SH-SY5Y (cell line): Measurements from ENCODE around the gene KDM4B.
A peak's percentile ranks its signal among the peaks of the same experiment; 100 is the strongest.

ENCODE experiments used
- GATA2 ChIP-seq: IDR thresholded peaks from 2 replicates; pipeline ENCODE4 v1.6.1; 2011; ENCODE audit warnings: mild to moderate bottlenecking, low read depth, low read length
- GATA3 ChIP-seq: IDR thresholded peaks from 2 replicates; pipeline ENCODE4 v1.6.1; 2011; ENCODE audit warnings: low read depth, mild to moderate bottlenecking, low read length, moderate library complexity

The KDM4B gene

GRCh38 chr19:5091684-5092480 lies 123.0 kb downstream of the KDM4B start:
- TF ChIP-seq GATA3 (no peak), GATA2 (no peak)

- no peak for TF ChIP-seq GATA2
- TF ChIP-seq GATA3, result no peak
Observed at GRCh38 chr19:5092481-5092843, 123.5 kb downstream of the KDM4B start.

DNA sequence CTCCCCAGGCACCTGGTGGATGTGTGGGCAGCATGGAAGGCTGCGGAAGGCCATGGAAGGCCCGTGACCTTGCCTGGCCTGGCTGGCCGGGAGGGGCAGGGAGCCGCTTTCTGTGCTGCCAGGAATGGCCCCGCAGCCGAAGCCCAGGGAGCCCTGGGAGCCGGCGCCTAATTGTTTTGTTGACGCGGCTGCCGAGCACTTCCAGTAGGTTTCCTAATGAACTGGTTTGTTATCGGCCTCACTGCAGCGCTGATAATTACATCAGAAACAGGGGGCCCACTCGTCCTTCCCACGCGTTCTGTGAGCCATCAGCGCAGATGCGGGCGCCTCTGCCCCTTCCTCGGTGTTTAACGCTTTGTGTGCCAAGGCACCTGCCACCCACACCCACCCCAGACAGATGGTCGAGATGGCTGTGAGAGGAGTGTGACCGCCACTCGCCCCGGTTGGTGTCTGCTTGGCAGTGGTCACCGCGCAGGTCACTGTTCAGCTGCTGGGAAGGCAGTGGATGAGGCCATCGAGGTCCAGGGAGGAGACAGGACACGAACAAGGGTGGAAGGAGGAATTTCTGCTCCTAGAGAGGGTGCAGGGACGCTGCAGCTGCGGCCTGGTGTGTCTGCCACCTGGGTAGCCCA lies 124.5 kb downstream of the KDM4B start:
- no peak for TF ChIP-seq GATA2
- TF ChIP-seq GATA3, result no peak

- TF ChIP-seq GATA3 (no peak), GATA2 (no peak)
Observed at GRCh38 chr19:5093948-5094718, 125.2 kb downstream of the KDM4B start.

DNA sequence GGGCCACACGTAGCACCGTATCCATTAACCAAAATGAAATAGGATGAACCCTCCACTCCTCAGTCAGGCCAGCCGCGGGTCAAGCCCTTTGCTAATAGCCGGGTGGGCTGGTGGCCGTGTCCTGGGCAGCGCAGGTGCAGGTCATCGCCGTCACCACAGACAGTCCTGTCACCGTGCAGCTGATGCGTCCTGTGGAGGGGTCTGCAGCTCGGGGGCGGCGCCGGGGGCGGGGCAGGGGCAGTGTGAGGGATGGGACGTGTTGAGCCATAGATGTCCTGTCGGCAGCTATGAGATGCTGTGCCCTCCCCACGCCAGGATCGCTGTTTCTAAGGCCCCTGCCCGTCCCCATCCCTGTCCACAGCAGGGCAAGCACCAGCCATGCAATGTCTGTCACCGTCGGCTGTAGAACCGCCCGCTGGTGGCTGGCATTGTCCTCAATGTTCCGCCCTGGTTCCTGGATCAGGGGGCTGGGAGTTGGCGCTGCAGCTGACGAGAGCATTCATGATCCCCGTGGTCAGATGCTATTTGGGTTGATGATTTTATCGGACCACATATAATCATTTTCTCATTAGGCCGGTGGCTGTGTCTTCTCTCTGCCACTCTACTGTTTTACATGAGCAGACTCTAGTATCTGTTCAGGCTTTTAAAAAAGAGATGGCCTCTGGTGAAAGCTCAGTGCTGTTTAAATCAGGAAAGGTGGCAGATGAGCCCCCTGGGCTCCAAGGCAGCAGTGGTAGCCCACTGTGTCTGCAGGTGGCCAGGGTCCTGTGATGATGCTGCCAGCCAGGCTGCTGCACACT lies 126.1 kb downstream of the KDM4B start:
- TF ChIP-seq GATA3 (no peak), GATA2 (peak; percentile 85)

- TF ChIP-seq GATA2 (no peak), GATA3 (no peak)
Observed at GRCh38 chr19:5095568-5095850, 126.6 kb downstream of the KDM4B start.

DNA sequence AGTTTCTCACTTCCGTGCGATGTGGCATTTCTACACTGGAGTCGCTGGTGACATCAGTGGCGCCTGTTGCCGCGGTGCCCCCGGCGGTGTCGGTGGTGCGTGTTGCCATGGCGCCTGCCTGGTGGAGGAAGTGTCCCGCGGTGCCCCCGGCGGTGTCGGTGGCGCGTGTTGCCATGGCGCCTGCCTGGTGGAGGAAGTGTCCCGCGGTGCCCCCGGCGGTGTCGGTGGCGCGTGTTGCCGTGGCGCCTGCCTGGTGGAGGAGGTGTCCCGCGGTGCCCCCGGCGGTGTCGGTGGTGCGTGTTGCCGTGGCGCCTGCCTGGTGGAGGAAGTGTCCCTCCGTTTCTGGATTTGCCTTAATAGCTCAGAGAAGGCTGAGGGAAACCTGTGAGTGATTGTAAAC lies 127.6 kb downstream of the KDM4B start:
- TF ChIP-seq GATA3, result no peak
- no peak for TF ChIP-seq GATA2

GRCh38 chr19:5097331-5097930 lies 128.5 kb downstream of the KDM4B start:
- no peak for TF ChIP-seq GATA3
- TF ChIP-seq GATA2, result no peak

DNA sequence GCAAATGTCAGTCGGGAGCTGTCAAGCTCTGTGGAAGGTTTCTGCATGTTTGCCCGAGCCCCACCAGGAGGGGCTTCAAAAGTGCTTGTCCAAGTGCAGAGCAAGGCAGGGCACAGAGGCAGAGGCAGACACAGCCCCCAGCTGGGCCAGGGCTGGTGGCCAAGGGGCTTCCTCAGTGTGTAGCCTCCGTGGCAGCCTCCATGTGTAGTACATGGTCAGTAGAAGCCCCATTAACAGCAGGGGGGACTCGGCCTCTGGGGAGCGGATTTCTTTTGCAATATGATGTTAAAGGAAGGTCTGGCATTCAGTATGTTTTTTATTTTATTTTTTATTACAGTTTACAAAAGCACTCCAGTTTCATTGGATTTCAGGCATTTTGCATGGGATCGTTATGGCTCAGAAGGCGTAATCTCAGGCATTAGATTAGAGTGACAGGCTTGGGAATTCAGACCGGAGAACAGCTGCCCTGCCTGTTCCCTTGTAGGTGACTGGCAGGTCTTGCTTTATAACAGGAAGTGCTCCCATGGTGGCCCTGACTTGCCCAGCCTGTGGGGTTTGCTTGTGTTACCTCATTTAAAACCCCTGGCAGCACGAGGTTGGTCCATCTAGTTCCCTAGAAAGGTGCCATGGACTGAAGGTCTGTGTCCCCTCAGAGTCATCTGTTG lies 129.2 kb downstream of the KDM4B start:
- no peak for TF ChIP-seq GATA3
- no peak for TF ChIP-seq GATA2

DNA sequence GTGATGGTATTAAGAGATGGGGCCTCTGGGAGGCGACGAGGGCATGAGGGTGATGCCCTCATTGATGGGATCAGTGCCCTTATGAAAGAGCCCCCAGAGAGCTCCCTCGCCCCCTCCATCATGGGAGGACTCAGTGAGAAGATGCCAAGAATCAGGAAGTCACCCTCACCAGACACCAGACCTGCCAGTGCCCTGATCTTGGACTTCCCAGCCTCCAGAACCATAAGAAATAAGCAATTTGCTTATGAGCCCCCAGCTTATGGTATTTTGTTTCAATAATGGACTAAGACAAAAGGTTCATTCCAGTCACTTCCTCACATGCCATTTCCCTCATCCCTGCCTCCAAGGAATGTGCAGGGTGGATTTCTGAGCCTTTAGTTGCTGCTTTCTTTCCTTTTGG lies 129.7 kb downstream of the KDM4B start:
- no peak for TF ChIP-seq GATA2
- TF ChIP-seq GATA3, result no peak

- no peak for TF ChIP-seq GATA3
- TF ChIP-seq GATA2, result no peak
Observed at GRCh38 chr19:5099701-5100221, 130.8 kb downstream of the KDM4B start.

GRCh38 chr19:5101871-5102270 lies 133.0 kb downstream of the KDM4B start:
- no peak for TF ChIP-seq GATA2
- TF ChIP-seq GATA3, result no peak

DNA sequence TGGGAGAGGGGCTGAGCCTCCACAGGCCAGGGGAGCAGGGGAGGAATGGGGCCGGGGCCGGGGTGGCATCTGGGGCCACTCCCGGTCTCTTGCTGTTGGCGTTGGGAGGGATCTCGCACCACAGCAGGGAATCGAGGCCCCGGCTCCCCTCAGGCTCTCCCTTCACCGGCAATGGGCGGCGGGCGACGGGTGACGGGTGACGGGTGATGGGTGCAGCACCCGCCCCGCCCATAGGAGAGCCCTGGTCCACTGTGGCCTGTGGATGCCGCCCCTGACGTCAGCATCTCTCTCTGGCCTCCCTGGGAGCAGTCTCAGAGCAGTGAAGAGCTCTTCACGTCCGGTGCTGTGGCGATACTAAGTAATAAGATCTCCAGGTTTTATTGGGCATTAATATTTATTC lies 133.6 kb downstream of the KDM4B start:
- TF ChIP-seq GATA2, result no peak
- no peak for TF ChIP-seq GATA3
